Psoas muscle (tissue), 8 donors: ENCODE data around the gene TRPV5. TPM values are rescaled to one million over a fixed set of nuclear protein-coding genes. Genes with fewer than 3 reads are reported as not detected.

Experiments
- ATAC-seq, 4 donors: fragments of 200-7000 bp; cut with Tn5 transposase; one replicate each; pipeline ENCODE4 v1.9.1; 2020; ENCODE audit warnings: moderate library complexity in 3 of 4, mild to moderate bottlenecking in 2 of 4
- DNase-seq, 2 donors: peaks; one replicate each; pipeline ENCODE4 v3.0.0-alpha.2; 2020
- H3K27ac ChIP-seq: fragments of 200-600 bp; one replicate; pipeline ENCODE4 v1.8.0; 2022
- H3K27me3 ChIP-seq, 3 donors: fragments of 200-600 bp in 1 of 3; one replicate each; pipeline versions ENCODE4 v1.6.1 to v1.8.0; 2013 to 2022; ENCODE audit warnings: low read length in 2 of 3, mild to moderate bottlenecking in 2 of 3, moderate library complexity in 1 of 3; ENCODE audit not compliant: insufficient read depth in 3 of 3
- H3K36me3 ChIP-seq, 2 donors: fragments of 200-600 bp in 1 of 2; one replicate each; pipeline versions ENCODE4 v1.6.1 to v1.8.0; 2013 to 2022; ENCODE audit warnings: low read depth in 1 of 2, mild to moderate bottlenecking in 1 of 2, moderate library complexity in 1 of 2; ENCODE audit not compliant: insufficient read depth in 1 of 2
- H3K4me1 ChIP-seq: fragments of 200-600 bp; one replicate; pipeline ENCODE4 v1.8.0; 2022
- H3K4me3 ChIP-seq: fragments of 200-600 bp; one replicate; pipeline ENCODE4 v1.8.0; 2022; ENCODE audit warnings: mild to moderate bottlenecking
- H3K9me3 ChIP-seq: fragments of 200-600 bp; one replicate; pipeline ENCODE4 v1.8.0; 2022
- WGBS, 3 donors: extraction: QIAGEN DNeasy Blood & Tissue Kit; methylation state at CpG; one replicate each; pipeline versions ENCODE4 v1.1.6 to v1.1.7; 2013; 5-methylcytosine and 5-hydroxymethylcytosine counted together
- intact Hi-C, 2 donors: fragments of 100-400 bp; cut with DNase I; formaldehyde crosslinking; loops; one replicate each; pipeline versions ENCODE4 v1.11.0 to v1.14.2; 2022
- polyA plus RNA-seq, 3 donors: library from polyadenylated mRNA; stranded (reverse); fragments of 200-250 nt; gene quantifications; one replicate each; pipeline ENCODE4 v1.2.3, GENCODE V29; 2013
- total RNA-seq, 4 donors: library from RNA; stranded (reverse); fragmentation: NEBNext Ultra II Directional in 2 of 4; extraction: Animal tissue kit (Norgen Biotek cat#: 25700) in 2 of 4; gene quantifications; one replicate each; pipeline versions ENCODE4 v1.2.1 to v1.2.4, GENCODE V29; 2021 to 2023
- TF ChIP-seq, protein P1 (sequence below): fragments of 200-600 bp; IDR thresholded peaks from one replicate; pipeline ENCODE4 v1.8.0; 2022; ENCODE audit warnings: antibody characterized with exemption
- donor health status: healthy with polysubstance abuse.
- donor health status: DM: no; HTN: no; CAD: no; lungs with moderate emphysema.
- donor health status: Bipolar disorder and iron deficiency.
- donor health status: healthy.
- donor health status: DM: yes; HTN: yes; CAD: no.
- donor health status: DM: no; HTN: no; CAD: no.
- donor health status: DM: no; HTN: no; CAD: no.
- donor health status: DM: yes; HTN: yes; CAD: no.

TRPV5 gene
- total and polyA plus RNA-seq, 7 donors: 0.06 TPM; not detected in 6

- TF ChIP-seq, protein P1, sequence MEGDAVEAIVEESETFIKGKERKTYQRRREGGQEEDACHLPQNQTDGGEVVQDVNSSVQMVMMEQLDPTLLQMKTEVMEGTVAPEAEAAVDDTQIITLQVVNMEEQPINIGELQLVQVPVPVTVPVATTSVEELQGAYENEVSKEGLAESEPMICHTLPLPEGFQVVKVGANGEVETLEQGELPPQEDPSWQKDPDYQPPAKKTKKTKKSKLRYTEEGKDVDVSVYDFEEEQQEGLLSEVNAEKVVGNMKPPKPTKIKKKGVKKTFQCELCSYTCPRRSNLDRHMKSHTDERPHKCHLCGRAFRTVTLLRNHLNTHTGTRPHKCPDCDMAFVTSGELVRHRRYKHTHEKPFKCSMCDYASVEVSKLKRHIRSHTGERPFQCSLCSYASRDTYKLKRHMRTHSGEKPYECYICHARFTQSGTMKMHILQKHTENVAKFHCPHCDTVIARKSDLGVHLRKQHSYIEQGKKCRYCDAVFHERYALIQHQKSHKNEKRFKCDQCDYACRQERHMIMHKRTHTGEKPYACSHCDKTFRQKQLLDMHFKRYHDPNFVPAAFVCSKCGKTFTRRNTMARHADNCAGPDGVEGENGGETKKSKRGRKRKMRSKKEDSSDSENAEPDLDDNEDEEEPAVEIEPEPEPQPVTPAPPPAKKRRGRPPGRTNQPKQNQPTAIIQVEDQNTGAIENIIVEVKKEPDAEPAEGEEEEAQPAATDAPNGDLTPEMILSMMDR: no peak
- Histone ChIP-seq H3K27me3 (peaks cover 0 to 14% (median 0%) of the 10 kb centered on the region in 3 donors), H3K4me3 (no peak overlapping the region), H3K36me3 (no peaks in the 10 kb centered on the region), H3K9me3 (no peaks in the 10 kb centered on the region), H3K27ac (no peak overlapping the region), H3K4me1 (no peaks in the 10 kb centered on the region)
- intact Hi-C loops: no loop called here
- 79 to 84% (median 80%) methylated on average over 14 of the region's 14 CpGs for WGBS, 3 donors
- no peak for DNase-seq
- ATAC-seq: no peak
Measured at GRCh38 chr7:142875456-142875855, 58.1 kb downstream of the TRPV5 start.

- H3K36me3 ChIP-seq: no peaks in the 10 kb centered on the region
- intact Hi-C loops: no loop called here
- no peak for ATAC-seq
- TF ChIP-seq, protein P1: no peak
- no peak overlapping the region for H3K27ac ChIP-seq
- no peaks in the 10 kb centered on the region for H3K9me3 ChIP-seq
- WGBS, 3 donors: 85 to 94% (median 92%) methylated on average over 6 of the region's 6 CpGs
- no peaks in the 10 kb centered on the region for H3K4me1 ChIP-seq
- H3K4me3 ChIP-seq: no peak overlapping the region
- DNase-seq: no peak
- peaks cover 0 to 11% (median 0%) of the 10 kb centered on the region in 3 donors for H3K27me3 ChIP-seq
Measured at GRCh38 chr7:142874837-142875236, 58.7 kb downstream of the TRPV5 start.

DNA sequence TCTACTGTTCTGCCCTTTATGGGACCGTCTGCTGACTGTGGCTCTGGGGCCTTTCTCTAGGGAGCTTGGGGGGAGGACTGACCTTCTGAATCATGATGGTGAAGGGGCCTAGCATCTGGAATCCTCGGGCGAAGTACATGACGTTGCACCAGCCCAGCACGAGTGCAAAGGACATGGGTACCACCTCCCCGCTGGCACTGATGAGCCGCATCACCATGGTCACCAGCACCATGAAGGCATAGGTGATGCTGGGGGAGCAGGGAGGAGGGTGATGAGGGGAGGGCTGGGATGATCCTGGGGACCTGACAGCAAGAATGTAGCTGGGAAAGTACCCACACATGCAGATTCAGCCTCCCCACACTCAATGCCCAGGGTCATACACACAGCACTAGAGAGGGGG, 59.1 kb downstream of the TRPV5 start:
- 74 to 85% (median 76%) methylated on average over 7 of the region's 7 CpGs for WGBS, 3 donors
- Histone ChIP-seq H3K4me1 (no peaks in the 10 kb centered on the region), H3K4me3 (no peak overlapping the region), H3K36me3 (no peaks in the 10 kb centered on the region), H3K27ac (no peak overlapping the region), H3K9me3 (no peaks in the 10 kb centered on the region), H3K27me3 (peaks cover 0 to 9% (median 0%) of the 10 kb centered on the region in 3 donors)
- no peak for ATAC-seq
- DNase-seq: no peak
- TF ChIP-seq, protein P1: no peak
- intact Hi-C loops: no loop called here

DNA sequence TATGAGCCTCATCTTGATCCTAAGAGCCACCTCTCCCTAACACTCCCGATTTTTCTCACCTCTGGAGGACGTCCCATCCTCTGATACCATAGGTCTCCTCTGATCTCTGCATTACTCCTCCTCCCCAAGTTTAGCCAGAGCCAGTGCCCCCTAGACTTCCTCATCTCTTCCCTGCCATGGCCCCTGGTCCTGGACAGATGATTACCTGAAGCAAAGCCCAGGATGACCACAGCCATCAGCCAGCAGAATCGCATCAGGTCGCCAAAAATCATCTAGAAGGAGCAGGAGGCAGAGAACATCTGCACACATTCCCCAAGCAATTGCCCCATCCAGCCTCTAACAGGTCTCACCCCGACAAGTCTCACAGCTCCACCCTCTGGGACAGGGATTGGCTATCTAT, 59.7 kb downstream of the TRPV5 start:
- WGBS, 3 donors: 72 to 84% (median 82%) methylated on average over 5 of the region's 5 CpGs
- Histone ChIP-seq H3K4me1 (no peaks in the 10 kb centered on the region), H3K4me3 (no peak overlapping the region), H3K27me3 (peaks cover 0 to 4% (median 0%) of the 10 kb centered on the region in 3 donors), H3K9me3 (no peaks in the 10 kb centered on the region), H3K36me3 (no peaks in the 10 kb centered on the region), H3K27ac (no peak overlapping the region)
- DNase-seq: no peak
- intact Hi-C loops: no loop called here
- no peak for ATAC-seq
- TF ChIP-seq, protein P1: no peak

- H3K27me3 ChIP-seq: no peaks in the 10 kb centered on the region
- no peaks in the 10 kb centered on the region for H3K4me1 ChIP-seq
- no peak overlapping the region for H3K4me3 ChIP-seq
- 73 to 80% (median 75%) methylated on average over 11 of the region's 11 CpGs for WGBS, 3 donors
- no peaks in the 10 kb centered on the region for H3K36me3 ChIP-seq
- no peak for ATAC-seq
- TF ChIP-seq, protein P1: peak; percentile 16
- no peaks in the 10 kb centered on the region for H3K9me3 ChIP-seq
- DNase-seq: no peak
- intact Hi-C loops: no loop called here
- H3K27ac ChIP-seq: no peak overlapping the region
Measured at GRCh38 chr7:142873281-142873784, 60.2 kb downstream of the TRPV5 start.
